Lung (tissue), 12 donors: ENCODE results near the gene MAPK9. TPM values are rescaled to one million over a fixed set of nuclear protein-coding genes. Genes with fewer than 3 reads are reported as not detected.

ENCODE experiments used
- ATAC-seq: fragments of 200-7000 bp; cut with Tn5 transposase; one replicate; pipeline ENCODE4 v1.9.1; 2020; ENCODE audit warnings: moderate number of reproducible peaks; ENCODE audit not compliant: insufficient read depth, low FRiP score
- DNase-seq, 3 donors: peaks; one replicate each; pipeline ENCODE4 v3.0.0-alpha.2; 2013 to 2017
- H3K27ac ChIP-seq, 2 donors: one replicate each; pipeline ENCODE4 v1.5.1; 2013; ENCODE audit warnings: mild to moderate bottlenecking in 2 of 2, moderate library complexity in 2 of 2, control low read depth in 1 of 2, inconsistent platforms in 1 of 2, low read depth in 1 of 2, low read length in 1 of 2
- H3K27me3 ChIP-seq, 3 donors: one replicate each; pipeline ENCODE4 v1.5.1; 2013; ENCODE audit warnings: low read length in 2 of 3; ENCODE audit not compliant: control insufficient read depth in 3 of 3, insufficient read depth in 3 of 3
- H3K36me3 ChIP-seq, 4 donors: one replicate each; pipeline ENCODE4 v1.5.1; 2013; ENCODE audit warnings: low read length in 4 of 4, mild to moderate bottlenecking in 1 of 4, moderate library complexity in 1 of 4; ENCODE audit not compliant: control insufficient read depth in 4 of 4, insufficient read depth in 4 of 4
- H3K4me1 ChIP-seq, 5 donors: one replicate each; pipeline ENCODE4 v1.5.1; 2013; ENCODE audit warnings: low read length in 5 of 5, mild to moderate bottlenecking in 2 of 5, moderate library complexity in 1 of 5; ENCODE audit not compliant: control insufficient read depth in 5 of 5, insufficient read depth in 5 of 5
- H3K4me3 ChIP-seq: one replicate; pipeline ENCODE4 v1.5.1; 2013; ENCODE audit warnings: mild to moderate bottlenecking, control low read depth, moderate library complexity
- H3K9ac ChIP-seq, 2 donors: one replicate each; pipeline ENCODE4 v1.5.1; 2013; ENCODE audit warnings: low read length in 2 of 2, control low read depth in 1 of 2; ENCODE audit not compliant: insufficient read depth in 1 of 2
- H3K9me3 ChIP-seq, 4 donors: one replicate each; pipeline ENCODE4 v1.5.1; 2013; ENCODE audit warnings: low read length in 3 of 4, mild to moderate bottlenecking in 1 of 4, moderate library complexity in 1 of 4; ENCODE audit not compliant: control insufficient read depth in 4 of 4, insufficient read depth in 3 of 4
- WGBS, 2 donors: extraction: QIAGEN DNeasy Blood & Tissue Kit; methylation state at CpG; one replicate each; pipeline ENCODE4 v1.1.7; 2013; 5-methylcytosine and 5-hydroxymethylcytosine counted together
- polyA plus RNA-seq, 2 donors: library from polyadenylated mRNA; stranded (reverse); fragments of 200-250 nt; gene quantifications; one replicate each; pipeline ENCODE4 v1.2.1, GENCODE V29; 2013
- total RNA-seq, 2 donors: library from RNA; depleted of rRNA in 1 of 2; stranded (reverse); fragments of >200 nt in 1 of 2; gene quantifications; one replicate each; pipeline ENCODE4 v1.2.1, GENCODE V29; 2014 to 2021
- TF ChIP-seq, protein P1 (sequence below): IDR thresholded peaks from 2 replicates; pipeline ENCODE4 v1.5.1; 2012; ENCODE audit warnings: mild to moderate bottlenecking; ENCODE audit errors: control extremely low read depth, extremely low read depth
- donor health status: control.
- donor health status: control.
- donor health status: Bipolar disorder and iron deficiency.
- donor health status: healthy.
- donor health status: DM: yes; HTN: yes; CAD: no.

Gene MAPK9
- total and polyA plus RNA-seq, 4 donors: 13.1 to 38.1 (median 23.6) TPM

- TF ChIP-seq, protein P1, sequence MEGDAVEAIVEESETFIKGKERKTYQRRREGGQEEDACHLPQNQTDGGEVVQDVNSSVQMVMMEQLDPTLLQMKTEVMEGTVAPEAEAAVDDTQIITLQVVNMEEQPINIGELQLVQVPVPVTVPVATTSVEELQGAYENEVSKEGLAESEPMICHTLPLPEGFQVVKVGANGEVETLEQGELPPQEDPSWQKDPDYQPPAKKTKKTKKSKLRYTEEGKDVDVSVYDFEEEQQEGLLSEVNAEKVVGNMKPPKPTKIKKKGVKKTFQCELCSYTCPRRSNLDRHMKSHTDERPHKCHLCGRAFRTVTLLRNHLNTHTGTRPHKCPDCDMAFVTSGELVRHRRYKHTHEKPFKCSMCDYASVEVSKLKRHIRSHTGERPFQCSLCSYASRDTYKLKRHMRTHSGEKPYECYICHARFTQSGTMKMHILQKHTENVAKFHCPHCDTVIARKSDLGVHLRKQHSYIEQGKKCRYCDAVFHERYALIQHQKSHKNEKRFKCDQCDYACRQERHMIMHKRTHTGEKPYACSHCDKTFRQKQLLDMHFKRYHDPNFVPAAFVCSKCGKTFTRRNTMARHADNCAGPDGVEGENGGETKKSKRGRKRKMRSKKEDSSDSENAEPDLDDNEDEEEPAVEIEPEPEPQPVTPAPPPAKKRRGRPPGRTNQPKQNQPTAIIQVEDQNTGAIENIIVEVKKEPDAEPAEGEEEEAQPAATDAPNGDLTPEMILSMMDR: no peak
- ATAC-seq: no peak
- Histone ChIP-seq H3K4me3 (no peak overlapping the region), H3K9ac (no peak overlapping the region), H3K36me3 (peaks cover 0 to 4% (median 0%) of the 10 kb centered on the region in 4 donors), H3K4me1 (no peaks in the 10 kb centered on the region), H3K27me3 (no peaks in the 10 kb centered on the region), H3K9me3 (peaks cover 0 to 1% (median 0%) of the 10 kb centered on the region in 4 donors), H3K27ac (no peak overlapping the region)
- DNase-seq: no peak
- WGBS, 2 donors: 95% methylated on average over 20 of the region's 20 CpGs
Measured at GRCh38 chr5:180316586-180316985, 24.7 kb upstream of the MAPK9 start.

- H3K36me3 ChIP-seq: peaks cover 0 to 4% (median 2%) of the 10 kb centered on the region in 4 donors
- 59% methylated on average over 9 of the region's 9 CpGs for WGBS, 2 donors
Measured at GRCh38 chr5:180315762-180316212, 23.9 kb upstream of the MAPK9 start.

GRCh38 chr5:180313677-180314505, 22.0 kb upstream of the MAPK9 start:
- H3K27me3 ChIP-seq: no peaks in the 10 kb centered on the region
- WGBS, 2 donors: 68 to 88% methylated on average over 50 of the region's 50 CpGs
- TF ChIP-seq, protein P1: no peak
- ATAC-seq (no peak), DNase-seq (peak in 2 of 3 donors; percentile 64 to 71)
- peaks cover 0 to 4% (median 2%) of the 10 kb centered on the region in 4 donors for H3K36me3 ChIP-seq
- peak overlapping the region; percentile 7 to 55 for H3K9ac ChIP-seq
- H3K4me3 ChIP-seq: no peak overlapping the region
- no peaks in the 10 kb centered on the region for H3K4me1 ChIP-seq
- H3K27ac ChIP-seq: no peak overlapping the region
- peaks cover 0 to 1% (median 0%) of the 10 kb centered on the region in 4 donors for H3K9me3 ChIP-seq

More at GRCh38 chr5:180315762-180316212, 23.9 kb upstream of the MAPK9 start:
- Histone ChIP-seq H3K27me3 (no peaks in the 10 kb centered on the region), H3K27ac (no peak overlapping the region), H3K9me3 (peaks cover 0 to 1% (median 0%) of the 10 kb centered on the region in 4 donors), H3K4me1 (no peaks in the 10 kb centered on the region), H3K9ac (no peak overlapping the region), H3K4me3 (no peak overlapping the region)
- DNase-seq (peak; percentile 55 to 70 (median 65)), ATAC-seq (peak; percentile 68)
- TF ChIP-seq, protein P1: peak; percentile 86
